Measurements from ENCODE around the gene TOX4. TPM values are rescaled to one million over a fixed set of nuclear protein-coding genes. Genes with fewer than 3 reads are reported as not detected.

The TOX4 gene
- total and polyA plus RNA-seq, 2 of the 8 experiments (the other 6 are each of a cell fraction or from before 2014, with no cell fraction given), result 51.5 to 58.3 TPM

DNA sequence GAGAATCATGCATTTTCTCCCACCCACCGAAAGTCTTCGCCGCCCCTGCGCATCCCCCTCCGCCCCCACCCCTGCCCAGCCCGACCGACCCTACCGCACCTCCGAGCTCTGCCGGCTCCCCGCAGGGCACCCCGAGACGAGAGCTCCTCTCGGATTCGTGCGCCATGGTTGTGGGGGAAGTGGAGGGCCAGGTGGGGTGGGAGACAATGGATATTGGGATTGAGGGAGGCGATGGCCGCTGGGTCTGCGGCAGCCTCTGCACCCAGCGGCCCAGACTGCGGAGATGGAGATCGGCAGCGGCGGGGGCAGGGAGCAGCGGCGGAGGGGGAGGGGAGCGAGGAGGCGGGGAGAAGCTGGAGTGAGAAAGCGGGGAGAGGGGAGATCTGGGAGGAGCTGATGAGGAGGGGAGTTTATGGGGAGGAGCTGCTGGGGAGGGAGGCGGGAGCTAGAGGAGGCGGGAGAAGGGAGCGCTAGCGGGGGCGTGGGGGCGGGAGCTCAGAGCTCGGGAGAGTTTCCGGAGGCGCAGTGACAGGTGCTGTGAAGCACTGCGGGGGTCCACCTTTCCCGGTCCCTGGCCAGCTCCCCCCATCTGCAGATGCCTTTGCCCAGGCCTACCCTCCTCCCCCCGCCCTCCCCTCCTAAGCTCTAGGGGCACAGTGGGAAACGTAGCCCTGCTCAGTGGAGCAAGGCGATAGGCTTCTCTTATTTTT is 49.1 kb downstream of the TOX4 start, which contains the start of gene SALL2 (continued):
- TF ChIP-seq, protein P1, sequence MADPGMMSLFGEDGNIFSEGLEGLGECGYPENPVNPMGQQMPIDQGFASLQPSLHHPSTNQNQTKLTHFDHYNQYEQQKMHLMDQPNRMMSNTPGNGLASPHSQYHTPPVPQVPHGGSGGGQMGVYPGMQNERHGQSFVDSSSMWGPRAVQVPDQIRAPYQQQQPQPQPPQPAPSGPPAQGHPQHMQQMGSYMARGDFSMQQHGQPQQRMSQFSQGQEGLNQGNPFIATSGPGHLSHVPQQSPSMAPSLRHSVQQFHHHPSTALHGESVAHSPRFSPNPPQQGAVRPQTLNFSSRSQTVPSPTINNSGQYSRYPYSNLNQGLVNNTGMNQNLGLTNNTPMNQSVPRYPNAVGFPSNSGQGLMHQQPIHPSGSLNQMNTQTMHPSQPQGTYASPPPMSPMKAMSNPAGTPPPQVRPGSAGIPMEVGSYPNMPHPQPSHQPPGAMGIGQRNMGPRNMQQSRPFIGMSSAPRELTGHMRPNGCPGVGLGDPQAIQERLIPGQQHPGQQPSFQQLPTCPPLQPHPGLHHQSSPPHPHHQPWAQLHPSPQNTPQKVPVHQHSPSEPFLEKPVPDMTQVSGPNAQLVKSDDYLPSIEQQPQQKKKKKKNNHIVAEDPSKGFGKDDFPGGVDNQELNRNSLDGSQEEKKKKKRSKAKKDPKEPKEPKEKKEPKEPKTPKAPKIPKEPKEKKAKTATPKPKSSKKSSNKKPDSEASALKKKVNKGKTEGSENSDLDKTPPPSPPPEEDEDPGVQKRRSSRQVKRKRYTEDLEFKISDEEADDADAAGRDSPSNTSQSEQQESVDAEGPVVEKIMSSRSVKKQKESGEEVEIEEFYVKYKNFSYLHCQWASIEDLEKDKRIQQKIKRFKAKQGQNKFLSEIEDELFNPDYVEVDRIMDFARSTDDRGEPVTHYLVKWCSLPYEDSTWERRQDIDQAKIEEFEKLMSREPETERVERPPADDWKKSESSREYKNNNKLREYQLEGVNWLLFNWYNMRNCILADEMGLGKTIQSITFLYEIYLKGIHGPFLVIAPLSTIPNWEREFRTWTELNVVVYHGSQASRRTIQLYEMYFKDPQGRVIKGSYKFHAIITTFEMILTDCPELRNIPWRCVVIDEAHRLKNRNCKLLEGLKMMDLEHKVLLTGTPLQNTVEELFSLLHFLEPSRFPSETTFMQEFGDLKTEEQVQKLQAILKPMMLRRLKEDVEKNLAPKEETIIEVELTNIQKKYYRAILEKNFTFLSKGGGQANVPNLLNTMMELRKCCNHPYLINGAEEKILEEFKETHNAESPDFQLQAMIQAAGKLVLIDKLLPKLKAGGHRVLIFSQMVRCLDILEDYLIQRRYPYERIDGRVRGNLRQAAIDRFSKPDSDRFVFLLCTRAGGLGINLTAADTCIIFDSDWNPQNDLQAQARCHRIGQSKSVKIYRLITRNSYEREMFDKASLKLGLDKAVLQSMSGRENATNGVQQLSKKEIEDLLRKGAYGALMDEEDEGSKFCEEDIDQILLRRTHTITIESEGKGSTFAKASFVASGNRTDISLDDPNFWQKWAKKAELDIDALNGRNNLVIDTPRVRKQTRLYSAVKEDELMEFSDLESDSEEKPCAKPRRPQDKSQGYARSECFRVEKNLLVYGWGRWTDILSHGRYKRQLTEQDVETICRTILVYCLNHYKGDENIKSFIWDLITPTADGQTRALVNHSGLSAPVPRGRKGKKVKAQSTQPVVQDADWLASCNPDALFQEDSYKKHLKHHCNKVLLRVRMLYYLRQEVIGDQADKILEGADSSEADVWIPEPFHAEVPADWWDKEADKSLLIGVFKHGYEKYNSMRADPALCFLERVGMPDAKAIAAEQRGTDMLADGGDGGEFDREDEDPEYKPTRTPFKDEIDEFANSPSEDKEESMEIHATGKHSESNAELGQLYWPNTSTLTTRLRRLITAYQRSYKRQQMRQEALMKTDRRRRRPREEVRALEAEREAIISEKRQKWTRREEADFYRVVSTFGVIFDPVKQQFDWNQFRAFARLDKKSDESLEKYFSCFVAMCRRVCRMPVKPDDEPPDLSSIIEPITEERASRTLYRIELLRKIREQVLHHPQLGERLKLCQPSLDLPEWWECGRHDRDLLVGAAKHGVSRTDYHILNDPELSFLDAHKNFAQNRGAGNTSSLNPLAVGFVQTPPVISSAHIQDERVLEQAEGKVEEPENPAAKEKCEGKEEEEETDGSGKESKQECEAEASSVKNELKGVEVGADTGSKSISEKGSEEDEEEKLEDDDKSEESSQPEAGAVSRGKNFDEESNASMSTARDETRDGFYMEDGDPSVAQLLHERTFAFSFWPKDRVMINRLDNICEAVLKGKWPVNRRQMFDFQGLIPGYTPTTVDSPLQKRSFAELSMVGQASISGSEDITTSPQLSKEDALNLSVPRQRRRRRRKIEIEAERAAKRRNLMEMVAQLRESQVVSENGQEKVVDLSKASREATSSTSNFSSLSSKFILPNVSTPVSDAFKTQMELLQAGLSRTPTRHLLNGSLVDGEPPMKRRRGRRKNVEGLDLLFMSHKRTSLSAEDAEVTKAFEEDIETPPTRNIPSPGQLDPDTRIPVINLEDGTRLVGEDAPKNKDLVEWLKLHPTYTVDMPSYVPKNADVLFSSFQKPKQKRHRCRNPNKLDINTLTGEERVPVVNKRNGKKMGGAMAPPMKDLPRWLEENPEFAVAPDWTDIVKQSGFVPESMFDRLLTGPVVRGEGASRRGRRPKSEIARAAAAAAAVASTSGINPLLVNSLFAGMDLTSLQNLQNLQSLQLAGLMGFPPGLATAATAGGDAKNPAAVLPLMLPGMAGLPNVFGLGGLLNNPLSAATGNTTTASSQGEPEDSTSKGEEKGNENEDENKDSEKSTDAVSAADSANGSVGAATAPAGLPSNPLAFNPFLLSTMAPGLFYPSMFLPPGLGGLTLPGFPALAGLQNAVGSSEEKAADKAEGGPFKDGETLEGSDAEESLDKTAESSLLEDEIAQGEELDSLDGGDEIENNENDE (IDR thresholded peaks at IDR 0.05; ENCODE audit: insufficient replicate concordance, low read length), result no peak
- TF ChIP-seq RXRA (IDR thresholded peaks at IDR 0.05; ENCODE audit: insufficient read depth, low read depth, low read length) (no peak), CREB1 (IDR thresholded peaks at IDR 0.05) (0 out of 2 replicates have a peak, but pooled peaks have one; percentile 41), CHD2 (IDR thresholded peaks at IDR 0.05; ENCODE audit: low read length) (peak; percentile 67), KDM1A (IDR thresholded peaks at IDR 0.05; ENCODE audit: borderline replicate concordance, low read length) (peak; percentile 39; the same call in 1 of the 2 replicates), CBX8 (IDR thresholded peaks at IDR 0.05; ENCODE audit: borderline replicate concordance, low read depth, low read length) (no peak), TAF7 (optimal IDR thresholded peaks at IDR 0.05; ENCODE audit: borderline replicate concordance, low read depth, low read length) (peak; percentile 37), SIN3A (conservative IDR thresholded peaks at IDR 0.05 in 1 of 2, IDR thresholded peaks at IDR 0.05 in 1 of 2; ENCODE audit: low read depth in 1 of 2, low read length in 2 of 2) (peak; percentile 86 to 87; a peak in 2 of 4 replicates), SRF (IDR thresholded peaks at IDR 0.05; ENCODE audit: low read depth, low read length) (no peak), CTBP2 (IDR thresholded peaks at IDR 0.05; ENCODE audit: borderline replicate concordance, insufficient read depth, insufficient read length, low read length) (peak; percentile 95)
